GM21825 (cell line): Measurements from ENCODE around the gene BTBD18.
A peak's percentile ranks its signal among the peaks of the same experiment; 100 is the strongest.

ENCODE experiments used
- ATAC-seq: cut with Tn5 transposase; IDR thresholded peaks from one replicate; pipeline ENCODE4 v1.9.1; 2021; ENCODE audit warnings: mild to moderate bottlenecking, moderate library complexity; ENCODE audit not compliant: unreplicated experiment

The BTBD18 gene

GRCh38 chr11:57751676-57752253 is at the start of gene BTBD18:
Gene BTBD18, minus strand, starts transcription at chr11:57751819. Its CDS starts 631 bp downstream, at chr11:57751188.
- ATAC-seq: no peak

DNA sequence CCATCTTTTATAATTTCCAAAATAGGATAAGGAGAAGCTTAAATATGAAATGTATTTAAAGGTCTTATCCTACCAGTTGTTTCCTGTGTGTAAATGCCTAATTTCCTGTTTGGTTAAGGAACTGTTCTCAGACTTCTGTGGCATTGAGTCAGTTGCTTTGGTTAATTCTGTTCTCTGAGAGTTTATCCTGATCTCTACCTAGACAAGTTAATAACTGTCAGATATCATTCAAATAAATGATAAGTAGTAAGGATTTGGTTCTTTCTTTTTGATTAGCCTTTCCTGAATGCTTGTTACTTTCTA is 49.5 kb upstream of the BTBD18 start:
- ATAC-seq: no peak

DNA sequence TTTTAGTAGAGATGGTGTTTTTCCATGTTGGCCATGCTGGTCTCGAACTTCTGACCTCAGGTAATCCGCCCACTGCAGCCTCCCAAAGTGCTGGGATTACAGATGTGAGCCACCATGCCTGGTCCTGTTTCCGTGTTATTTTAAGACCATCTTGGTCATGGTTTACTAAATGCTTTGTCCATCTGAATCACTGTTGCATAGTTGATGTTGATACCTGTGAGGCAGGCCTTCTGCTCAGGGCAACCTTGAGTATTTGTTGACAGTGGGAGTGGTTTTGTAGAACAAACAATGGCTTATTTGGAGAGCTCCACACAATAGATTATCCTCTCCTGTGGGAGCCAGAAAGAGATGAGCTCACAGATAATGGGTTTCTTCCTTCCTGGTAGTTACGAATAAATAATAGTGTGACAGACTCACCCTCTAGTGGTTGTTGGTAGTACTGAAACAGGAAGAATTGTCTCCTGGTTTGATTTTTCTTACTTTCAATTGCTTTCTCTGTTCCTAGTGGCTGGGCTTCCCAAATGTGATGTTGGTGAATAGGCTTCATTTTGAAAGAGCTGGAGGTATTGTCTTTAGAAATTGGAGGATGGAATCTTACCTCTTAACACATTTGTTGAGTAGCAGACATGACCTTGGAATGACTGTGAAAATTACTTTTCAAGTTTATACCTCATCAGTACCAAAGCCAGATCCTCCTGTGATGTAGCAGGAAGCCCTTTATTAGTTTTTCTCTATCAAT is 49.0 kb upstream of the BTBD18 start:
- ATAC-seq: peak; percentile 79

DNA sequence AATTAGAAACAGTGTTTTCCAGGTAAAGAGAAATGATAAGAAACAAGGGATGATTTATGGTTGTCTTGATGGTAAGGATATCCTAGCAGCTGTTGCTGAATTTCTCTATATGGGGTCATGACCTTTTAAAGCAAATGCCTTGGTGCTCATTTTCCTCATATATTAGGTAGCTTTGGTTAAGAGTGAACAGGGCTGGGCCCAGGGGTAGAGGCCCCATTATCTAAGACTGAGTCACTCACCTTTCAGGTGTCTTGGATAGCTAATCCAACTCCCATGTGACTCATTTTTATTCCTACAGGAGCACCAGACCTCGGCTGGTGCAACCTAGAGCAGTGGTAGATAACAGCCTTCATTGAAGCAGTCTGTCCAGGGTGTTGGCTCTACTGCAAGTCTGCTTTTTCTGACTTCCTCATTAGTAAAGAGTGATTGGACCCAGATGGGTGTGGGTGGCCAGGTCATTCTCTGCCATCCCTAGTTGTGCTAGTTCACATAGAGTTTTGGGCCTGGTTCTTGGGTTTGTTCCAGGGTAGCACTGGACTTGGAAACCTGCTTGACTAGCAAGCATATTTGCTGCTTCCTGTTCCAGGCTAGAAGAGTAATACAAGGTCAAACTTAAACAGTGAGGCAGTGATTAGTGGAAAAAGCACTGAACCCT is 47.4 kb upstream of the BTBD18 start:
- ATAC-seq: no peak

GRCh38 chr11:57793351-57794115 is 41.9 kb upstream of the BTBD18 start:
- no peak for ATAC-seq

DNA sequence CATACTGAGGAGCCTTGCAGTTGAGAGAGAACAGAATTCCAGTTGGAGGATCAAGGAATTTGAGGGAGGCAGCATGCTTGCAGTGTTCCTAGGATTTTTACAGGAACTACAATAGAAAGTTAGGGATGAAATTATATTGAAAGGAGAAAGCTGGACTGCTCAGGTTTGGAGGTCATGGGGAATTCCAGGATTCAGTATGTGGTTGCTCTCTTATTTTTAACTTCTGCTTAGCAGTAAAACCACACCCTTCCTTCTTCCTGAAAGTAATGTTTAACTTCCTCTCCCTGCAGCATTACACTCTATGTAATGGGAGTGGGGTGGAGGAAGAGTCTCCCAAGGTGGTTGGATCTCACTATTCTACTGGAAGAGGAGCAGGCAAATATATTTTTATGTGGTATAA is 41.3 kb upstream of the BTBD18 start:
- peak; percentile 36 for ATAC-seq

GRCh38 chr11:57792060-57792541 is 40.5 kb upstream of the BTBD18 start:
- ATAC-seq: peak; percentile 77

- ATAC-seq: no peak
Observed at GRCh38 chr11:57791321-57792059, 39.9 kb upstream of the BTBD18 start.

- no peak for ATAC-seq
Observed at GRCh38 chr11:57788703-57789088, 37.1 kb upstream of the BTBD18 start.

DNA sequence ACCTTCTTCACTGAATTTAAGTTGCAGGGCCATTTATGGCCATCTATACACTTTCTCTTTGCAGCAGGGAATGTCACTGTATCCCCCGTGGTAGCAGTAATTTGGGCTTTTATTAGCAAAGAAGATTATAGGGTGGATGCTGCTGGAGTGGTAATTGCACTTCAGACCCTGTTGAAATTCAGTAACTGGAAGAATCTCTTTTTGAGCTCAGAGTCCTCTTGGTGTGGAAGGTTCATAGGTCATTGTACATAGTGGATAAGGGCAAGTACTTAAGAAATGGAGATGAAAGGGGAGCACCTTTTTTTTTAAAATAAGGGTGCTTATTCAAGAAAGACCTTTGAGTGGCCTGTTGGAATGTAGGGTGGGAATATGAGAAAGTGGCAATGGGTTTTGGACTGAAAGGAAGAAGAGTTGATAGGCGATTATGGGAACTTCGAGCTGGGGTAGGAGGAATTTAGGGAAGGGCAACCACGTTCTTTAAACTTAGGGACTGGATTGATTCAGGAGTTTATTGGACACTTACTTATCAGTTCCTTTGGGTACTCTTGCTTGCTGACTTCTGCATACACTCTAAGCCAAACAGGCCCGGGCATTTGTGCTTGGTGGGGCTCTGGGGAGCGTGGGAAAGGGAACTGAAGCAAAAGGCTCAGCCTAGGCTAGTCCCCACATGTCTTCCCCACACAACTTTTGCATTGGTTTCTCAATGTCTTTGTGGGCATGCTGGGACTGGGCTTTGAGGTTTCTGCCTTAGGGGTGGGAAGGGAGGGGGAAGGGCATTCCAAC is 36.5 kb upstream of the BTBD18 start:
- ATAC-seq: peak; percentile 46

DNA sequence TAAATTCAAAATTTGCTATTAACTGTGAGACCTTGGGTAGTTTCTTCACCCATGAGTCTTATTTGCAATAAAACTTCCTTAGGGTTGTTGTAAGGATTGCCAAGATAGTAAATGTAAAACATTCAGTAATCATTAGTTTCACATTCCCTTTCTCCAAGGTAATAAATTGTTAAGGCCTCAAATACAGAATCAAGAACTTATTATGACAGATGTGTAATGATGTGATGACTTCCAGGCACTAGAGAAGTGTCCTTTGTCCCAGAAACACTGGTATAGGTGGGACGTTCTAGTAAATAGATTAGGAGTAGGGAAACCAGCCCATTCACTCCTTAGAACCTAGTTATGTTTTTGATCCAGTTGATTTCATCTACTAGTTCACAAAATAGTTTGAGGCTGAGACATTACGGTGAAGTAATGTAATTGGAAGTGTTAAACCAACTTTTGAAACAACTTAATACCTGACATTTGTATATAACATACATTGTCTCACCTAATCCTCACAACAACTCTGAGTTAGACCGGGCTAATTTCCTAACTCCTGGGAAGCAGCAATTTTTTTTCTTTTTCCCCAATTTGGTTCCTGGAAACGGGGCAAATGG is 35.5 kb upstream of the BTBD18 start:
- ATAC-seq: no peak

DNA sequence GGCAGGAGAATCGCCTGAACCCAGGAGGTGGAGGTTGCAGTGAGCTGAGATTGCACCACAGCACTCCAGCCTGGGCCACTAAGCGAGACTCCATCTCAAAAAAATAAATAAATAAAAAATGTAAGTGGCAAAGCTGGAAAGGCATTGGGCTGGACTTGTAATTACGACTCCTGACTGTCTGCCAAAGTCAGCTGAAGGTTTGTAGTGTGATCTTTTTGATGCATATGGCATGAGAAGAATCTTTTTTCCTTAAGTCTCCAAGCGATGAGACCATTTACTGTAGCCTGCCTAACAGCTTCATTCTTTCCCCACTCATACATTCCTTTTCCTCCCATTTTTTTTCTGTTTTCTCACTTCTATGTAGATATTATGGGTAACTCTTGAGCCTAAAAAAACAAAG is 34.8 kb upstream of the BTBD18 start:
- no peak for ATAC-seq

DNA sequence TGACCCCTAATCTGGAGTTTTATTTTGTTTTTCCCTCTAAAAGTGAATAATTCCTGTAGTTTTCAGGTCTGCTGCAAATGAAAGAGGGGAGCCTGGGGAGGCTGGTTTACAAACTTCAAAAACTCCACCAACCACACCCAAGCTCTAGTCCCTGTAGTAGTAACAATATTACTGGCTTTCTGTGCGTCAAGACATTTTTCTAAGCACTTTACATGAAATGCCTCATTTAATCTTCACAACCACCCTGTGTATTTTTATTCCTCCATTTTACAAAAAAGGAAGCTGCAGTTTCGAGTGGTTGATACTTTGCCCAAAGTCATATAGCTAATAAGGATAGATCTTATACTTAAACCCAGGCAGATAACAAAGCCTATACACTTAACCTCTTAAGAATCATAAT is 33.5 kb upstream of the BTBD18 start:
- no peak for ATAC-seq

DNA sequence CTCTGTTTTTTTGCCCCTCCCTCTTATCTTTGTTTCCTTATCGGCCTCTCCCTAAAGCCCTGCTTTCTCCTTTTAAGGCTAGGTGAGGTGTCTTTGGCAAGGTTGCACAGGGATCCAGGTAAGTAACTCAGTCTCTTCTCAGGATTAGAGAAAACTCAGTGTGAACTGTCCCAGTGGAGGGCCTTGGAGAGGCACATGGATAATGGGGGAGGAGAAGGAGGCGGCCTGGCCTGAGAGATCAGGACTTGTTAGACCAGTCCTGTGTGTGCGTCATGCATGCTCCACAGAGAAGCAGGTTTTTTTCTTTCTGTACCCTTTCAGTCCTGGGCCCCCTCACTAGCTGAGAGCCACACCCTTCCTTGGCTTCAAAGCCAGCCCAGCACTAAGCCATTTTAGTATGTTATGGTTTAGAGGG is 29.9 kb upstream of the BTBD18 start:
- no peak for ATAC-seq

DNA sequence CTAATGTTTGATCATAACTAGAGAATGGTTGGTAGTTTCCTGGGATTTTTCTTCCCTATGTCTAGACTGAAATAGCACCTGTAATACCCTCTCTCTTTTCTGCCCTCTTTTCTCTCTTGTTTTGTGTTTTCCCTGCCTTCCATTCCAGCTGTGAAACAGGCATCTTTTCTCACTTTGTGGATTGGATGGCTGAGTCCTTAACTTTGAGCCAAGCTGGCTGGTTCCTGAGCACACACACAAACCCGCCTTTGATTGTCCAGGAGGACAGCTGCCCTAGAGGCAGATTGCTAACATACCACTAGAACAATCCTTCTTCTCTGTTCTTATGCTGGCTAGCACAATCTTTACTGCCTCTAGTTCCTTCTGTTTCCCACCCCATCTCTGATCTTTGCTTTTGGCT is 27.7 kb upstream of the BTBD18 start:
- ATAC-seq: no peak

DNA sequence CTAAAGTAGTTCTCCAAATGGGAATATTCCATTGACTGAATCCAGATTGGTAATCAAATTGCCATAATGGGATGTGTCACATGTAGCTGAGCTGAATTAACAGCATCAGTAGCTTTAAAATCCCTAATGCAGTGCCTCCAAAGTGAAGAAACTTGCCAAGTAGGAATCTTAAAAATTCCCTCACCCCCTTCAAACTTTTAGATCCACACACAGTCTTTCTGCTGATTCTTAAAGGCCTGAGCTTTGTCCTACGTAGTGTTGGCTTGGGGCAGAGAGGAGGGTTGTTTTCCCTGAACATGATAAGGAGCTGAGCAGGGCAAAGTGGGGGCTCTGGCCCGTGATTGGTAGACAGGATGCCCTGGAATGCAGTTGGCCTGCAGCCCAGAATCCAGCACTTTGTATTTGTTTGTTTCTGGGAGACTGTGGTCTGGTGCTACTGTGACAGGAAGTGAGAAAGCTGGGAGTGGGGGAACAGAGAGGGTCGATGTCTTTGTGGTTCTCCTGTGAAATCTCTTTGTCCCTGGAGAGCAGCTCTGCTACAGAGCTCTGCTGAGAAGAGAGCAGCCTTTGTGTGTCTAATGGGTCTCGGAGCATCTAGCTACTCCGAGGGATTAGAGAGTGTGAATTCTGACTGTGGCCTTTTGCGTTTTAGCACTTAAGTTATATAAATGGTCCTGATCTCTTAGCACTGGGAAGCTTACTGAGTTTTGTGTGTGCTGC is 26.9 kb upstream of the BTBD18 start:
- ATAC-seq: no peak

- no peak for ATAC-seq
Observed at GRCh38 chr11:57777969-57778317, 26.3 kb upstream of the BTBD18 start.

- no peak for ATAC-seq
Observed at GRCh38 chr11:57776577-57777210, 25.1 kb upstream of the BTBD18 start.
